MV-4-11 (cell line): Measurements from ENCODE around the gene H2BK1.

Experiments used
- DNase-seq: peaks from one replicate; lab custom pipeline; 2025; lab: John Stamatoyannopoulos, UW

H2BK1 gene

GRCh38 chr7:151210087-151210854, at the start of gene H2BK1:
H2BK1 (minus strand) TSS chr7:151210488; CDS start chr7:151210318, 170 bp downstream.
- DNase-seq = no peak

DNA sequence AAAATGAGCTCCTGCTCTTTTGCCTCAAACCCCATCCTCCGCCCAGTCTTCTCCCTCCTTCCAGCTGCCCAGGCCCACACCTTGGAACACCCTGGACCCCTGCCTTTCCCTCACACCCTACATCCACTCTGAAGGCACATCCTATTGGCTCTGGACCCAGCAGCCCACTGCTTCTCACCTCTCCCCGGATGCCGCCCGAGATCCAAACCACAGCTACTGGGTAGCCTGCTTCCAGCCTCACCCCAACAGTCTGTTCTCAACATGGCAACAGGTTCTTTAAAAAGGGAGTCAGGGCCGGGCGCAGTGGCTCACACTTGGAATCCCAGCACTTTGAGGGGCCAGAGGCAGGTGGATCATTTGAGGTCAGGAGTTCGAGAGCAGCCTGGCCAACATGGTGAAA, 47.7 kb upstream of the H2BK1 start:
- no peak for DNase-seq

DNA sequence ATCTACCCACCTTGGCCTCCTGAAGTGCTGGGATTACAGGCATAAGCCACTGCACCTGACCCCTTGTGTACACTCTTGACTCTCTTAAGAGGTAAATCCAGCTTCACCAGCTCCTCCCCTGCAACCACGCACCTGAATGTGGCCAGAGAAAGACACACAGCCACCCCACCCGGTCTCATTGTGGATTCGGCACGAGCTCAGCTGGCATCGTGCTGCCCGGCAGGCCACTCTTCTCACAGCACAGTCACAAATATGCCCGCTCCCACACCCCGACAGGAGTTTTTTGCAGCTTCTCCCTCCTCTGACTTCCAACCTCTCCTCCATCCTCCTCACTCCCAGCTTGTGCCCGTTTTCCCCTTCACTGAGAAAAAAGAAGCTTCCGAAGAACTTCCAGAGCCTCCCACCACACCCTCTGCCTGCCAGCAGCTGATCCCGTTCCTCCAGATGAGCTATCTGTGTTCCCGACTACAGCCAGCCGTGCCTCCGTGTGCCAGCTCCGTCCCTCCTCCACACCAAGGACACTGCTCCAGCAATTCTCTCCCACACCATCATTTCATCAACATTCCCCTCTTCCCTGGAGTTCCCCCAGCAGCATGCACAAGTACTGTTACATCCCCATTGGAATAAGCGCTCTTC, 46.2 kb upstream of the H2BK1 start:
- no peak for DNase-seq

- DNase-seq = no peak
Observed at GRCh38 chr7:151255390-151255789, 45.1 kb upstream of the H2BK1 start.

GRCh38 chr7:151254851-151255250, 44.6 kb upstream of the H2BK1 start:
- DNase-seq = no peak

- DNase-seq = no peak
Observed at GRCh38 chr7:151254316-151254715, 44.0 kb upstream of the H2BK1 start.

DNA sequence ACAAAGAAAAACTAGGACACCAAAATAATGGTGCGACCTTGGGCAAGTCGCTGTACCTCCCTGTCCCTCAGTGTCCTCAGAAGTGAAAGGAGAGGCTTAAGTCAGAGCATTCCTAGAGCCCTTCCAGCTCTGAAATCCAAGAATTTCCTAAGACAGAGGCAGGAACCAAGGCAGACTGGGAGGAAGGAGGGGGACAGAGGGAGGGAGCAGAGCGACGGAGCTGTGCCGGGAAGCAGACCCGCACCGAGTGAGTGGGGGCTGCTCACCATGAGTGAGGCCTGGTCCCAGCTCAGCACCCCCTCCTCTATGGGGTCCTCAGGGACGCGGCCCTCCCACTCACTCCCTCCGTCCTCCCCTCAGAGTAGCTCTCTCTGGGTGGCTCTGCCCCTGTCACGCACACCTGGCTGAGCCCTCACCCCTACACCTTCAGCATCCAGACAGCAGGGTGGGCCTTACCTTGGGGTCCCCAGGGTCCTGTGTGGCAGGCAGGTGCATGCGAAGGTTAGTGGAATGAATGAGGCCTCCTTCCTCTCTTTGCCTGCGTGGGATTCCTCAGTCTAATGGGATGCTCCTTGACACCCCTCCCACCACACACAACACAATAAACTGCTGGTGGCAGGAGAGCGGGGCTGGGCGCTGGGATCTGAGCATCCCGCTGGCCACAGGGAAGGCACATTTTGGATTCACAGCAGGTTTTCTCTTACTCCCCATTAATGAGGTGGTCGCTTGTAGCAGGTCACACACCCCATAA, 42.8 kb upstream of the H2BK1 start:
- DNase-seq = no peak

DNA sequence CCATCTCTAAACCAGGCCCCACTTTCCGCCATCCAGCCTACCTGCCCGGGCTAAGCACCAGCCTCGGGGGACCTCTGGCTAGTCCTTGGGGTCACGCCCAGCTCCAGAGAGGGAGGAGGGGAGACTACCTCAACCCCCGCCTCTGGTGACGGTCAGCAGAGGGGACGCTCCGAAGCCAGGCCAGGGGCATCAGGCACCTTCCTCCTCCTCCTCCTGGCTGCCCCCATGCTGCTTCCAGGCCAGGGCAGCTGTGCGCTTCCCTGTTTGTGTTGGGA, 42.2 kb upstream of the H2BK1 start:
- DNase-seq = no peak

DNA sequence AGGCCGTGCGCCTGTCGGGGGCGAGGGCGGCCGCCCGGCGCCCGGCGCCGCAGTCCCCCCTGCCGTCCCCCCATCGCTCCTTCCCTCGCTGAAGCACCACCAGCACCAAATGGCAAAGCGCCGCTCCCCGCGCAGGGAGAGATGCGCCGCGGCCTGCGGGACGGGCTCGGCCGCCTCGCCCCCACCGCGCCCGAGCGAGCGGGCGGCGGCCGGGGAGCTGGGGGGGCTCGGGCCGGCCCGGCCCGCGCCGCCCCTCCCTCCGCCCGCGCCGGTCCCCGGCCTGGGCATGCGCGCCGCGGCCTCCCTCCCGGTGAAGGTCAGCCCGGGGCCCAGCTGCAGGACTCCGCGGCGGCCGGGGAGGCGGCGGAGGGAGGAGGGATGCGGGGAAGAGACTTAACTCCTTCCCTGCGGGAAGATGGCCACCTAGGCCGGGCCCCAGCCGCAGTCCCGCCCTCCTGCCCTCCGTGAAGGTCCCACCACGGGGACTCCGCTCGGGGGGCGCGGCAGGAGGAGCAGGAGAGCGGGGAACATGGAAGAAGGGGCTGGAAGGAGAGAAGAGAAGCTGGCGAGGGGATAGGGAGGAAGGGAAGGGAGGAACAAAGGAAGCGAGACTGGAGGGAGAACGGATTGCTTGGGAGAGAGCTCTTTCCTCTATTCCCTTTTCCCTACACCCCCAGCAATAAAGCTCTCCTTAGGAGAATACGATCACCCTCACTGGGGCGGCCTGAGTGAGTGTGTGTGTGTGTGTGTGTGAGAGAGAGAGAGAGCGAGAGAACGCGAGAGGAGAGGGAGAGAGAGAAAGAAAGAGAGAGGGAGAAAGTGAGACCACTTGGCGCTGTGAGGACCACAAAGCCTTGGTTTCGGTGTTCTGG, 41.6 kb upstream of the H2BK1 start:
- no peak for DNase-seq

GRCh38 chr7:151251328-151251688, 41.0 kb upstream of the H2BK1 start:
- DNase-seq = no peak

GRCh38 chr7:151250181-151251132, 40.2 kb upstream of the H2BK1 start:
- no peak for DNase-seq

DNA sequence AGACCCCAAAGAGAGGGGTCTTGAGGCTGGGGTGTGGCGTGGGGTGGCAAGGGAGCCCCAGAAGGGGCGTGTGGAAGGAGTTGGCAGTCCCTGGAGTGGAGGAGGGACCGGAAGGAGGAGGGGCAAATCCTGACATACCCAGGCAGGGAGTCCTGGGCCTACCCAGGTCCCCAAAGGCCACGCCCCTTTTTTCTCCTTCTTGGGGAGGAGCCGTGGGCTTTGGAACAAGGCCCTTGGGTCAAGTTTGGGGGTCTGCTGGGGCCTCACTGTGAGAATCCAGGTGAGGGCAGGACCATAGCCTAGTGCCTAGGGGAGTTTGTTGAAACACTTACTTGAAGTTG, 39.4 kb upstream of the H2BK1 start:
- DNase-seq = no peak

DNA sequence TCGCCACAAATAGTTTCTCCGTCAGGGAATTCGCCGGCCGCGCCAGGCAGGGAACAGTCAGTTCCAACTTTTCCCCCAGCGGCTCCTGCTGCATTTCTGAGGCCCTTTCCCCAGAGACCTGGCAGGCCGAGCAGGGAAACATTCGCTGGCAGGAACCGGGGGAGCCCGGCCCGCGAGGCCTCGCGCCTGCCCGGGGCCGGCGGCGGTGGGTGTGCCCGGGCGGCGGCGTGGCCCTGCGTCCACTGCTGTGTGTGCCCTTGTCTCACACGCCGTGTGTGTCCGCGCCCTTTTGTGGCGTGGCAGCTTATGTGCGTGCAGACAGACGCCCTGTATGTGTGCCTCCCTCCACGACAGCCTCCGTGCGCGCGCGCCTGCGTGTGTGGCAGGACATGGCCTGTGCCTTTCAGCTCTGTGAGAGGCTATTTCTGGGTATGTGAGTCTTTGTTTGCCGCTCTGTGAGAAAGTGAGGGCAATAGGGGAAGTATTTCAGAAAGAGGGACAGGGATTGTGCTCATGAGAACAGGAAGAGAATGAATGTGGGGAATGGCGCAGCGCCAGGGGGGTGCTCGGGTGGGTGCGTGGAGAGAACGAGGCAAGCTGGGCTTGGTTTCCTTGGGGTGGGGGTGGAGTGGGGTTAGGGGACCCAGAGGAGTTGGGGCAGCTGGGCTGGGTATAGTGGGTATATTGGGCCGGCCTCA, 38.9 kb upstream of the H2BK1 start:
- DNase-seq = peak; percentile 75

DNA sequence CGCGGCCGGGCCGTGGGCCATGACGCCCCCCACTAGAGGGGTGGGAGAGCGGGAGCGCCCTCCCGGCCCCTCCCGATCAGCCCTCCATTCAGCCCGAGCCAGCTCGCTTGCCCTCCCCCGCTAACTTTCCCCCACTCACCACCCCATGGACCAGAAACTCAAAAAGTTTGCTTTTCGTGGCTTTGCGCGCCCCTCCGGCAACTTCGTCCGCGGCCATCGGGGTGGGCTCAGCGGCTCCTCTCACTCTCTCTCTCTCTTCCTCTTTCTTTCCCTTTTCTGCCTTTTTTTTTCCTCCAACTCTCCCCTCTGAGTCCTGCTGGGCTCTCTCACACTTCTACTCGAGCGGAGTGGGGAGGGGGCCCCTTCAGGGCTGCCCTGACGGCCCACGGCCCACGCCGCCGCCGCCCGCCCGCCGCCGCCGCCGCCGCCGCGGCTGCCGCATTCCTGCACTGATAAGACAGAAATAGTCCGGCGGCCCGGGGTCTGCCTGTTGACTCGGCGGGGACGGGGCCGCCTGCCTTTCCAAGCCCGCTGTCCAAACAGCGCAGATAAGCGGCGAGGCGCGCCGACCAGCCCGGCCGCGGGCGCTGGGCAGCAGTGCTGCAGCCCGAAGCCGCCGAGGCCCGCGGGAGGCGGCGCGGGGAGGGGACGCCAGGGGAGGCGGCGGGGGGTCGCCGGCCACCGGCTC, 38.2 kb upstream of the H2BK1 start, which contains the start of gene SMARCD3:
Gene SMARCD3 (minus strand): TSS at position 349 of the 688 bp plus-strand sequence. CDS start 132 bp downstream, at position 217.
- no peak for DNase-seq

DNA sequence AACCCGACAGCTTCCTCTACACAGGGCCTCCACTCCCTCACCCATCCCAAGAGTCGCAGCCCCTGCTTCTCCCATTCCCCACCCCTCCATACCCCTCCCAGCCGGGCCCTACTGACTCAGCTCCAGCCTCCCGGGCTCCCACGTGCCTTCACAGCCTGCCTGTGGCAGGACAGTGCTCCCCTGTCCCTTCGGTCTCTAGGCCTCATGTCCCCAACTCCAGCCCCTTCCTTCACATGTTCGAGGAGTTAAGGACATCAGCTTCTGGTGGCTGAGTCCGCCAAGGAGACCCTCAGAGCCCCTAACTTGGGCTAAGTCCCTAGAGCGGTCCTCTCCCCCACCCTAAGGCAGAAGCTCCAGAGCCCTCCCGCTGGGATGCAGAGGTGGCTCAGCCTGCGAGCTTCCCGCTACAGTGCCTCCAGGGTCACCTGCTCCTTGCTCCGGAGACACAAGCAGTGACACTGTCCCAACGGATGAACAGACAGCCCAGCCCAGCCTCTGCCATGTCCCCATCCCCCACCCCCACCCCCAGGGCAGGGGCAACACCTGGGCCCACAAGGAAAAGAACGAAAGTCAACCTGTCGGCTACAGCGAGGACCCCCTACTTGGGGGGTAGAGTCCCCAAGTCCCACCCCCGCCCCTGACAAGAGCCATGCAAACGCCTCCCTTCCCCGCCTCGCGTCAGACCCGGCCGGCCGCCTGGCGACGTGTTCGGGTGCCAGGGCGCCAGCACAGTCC, 37.5 kb upstream of the H2BK1 start:
- DNase-seq = no peak

GRCh38 chr7:151246851-151247580, 36.7 kb upstream of the H2BK1 start:
- DNase-seq = no peak

- no peak for DNase-seq
Observed at GRCh38 chr7:151246102-151246850, 36.0 kb upstream of the H2BK1 start.
